Pulmonary artery endothelial cell (primary cell): ENCODE results near the gene SMPD1. TPM values are rescaled to one million over a fixed set of nuclear protein-coding genes. Genes with fewer than 3 reads are reported as not detected.

Source experiments
- DNase-seq: peaks from one replicate; pipeline ENCODE4 v3.0.0-alpha.2; 2011; ENCODE audit warnings: low read depth, low spot score
- total RNA-seq: library from RNA; depleted of rRNA; stranded (reverse); fragments of >200 nt; gene quantifications from 2 replicates; pipeline ENCODE4 v1.2.3, GENCODE V29; 2014

Gene SMPD1
- total RNA-seq, 1 donor from 2014 or later, result 16.9 TPM

DNA sequence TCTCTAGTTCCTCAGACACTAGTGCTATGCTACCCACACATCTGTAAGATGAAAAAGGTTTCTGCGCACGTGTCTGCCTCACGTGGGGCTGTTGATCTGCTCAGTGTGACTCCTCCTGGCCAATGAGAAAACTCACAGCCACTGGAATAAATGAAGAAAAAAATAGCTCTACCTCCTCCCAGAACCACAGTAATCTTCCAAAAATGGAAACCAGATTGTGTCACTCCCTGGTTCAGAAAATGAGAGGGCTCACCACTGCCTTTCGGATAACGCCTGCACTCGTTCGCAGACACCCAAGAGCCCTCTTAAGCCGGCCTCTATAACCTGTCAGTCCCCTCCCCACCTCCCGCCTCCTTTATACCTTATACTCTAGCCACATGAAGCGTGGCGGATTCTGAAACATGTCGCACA, 23.5 kb downstream of the SMPD1 start:
- DNase-seq, result no peak

- DNase-seq, result no peak
Measured at GRCh38 chr11:6414874-6415328, 24.6 kb downstream of the SMPD1 start.

- no peak for DNase-seq
Measured at GRCh38 chr11:6415797-6416196, 25.5 kb downstream of the SMPD1 start.

DNA sequence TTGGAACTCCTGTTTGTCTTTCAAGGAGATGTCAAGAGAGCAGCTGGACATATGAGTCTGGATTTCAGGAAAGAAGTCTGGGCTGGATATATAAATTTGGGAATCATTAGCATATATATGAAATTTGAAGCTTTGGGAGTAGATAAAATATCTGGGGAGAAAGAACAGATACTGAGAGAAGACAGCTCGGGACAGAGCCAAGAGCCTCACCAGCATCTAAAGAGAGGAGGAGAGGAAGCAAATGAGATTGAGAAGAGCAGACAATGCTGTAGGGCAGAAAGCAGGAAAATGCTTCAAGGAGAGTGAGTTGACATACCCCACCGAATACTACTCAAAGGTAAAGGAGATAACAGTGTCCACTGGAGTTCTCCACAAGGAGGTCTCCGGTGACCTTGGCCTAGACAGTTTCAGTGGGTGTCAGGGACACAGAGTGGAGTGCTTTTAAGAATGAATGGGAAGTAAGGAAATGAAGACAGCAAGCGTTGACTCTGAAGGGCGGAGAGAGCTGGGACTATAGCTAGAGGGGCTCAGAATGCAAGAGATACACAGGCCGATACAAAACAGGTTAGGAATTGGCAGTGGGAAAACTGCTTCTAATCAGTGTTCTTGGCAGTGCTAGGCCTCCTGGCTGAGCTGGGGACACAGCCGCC, 27.8 kb downstream of the SMPD1 start:
- no peak for DNase-seq

DNA sequence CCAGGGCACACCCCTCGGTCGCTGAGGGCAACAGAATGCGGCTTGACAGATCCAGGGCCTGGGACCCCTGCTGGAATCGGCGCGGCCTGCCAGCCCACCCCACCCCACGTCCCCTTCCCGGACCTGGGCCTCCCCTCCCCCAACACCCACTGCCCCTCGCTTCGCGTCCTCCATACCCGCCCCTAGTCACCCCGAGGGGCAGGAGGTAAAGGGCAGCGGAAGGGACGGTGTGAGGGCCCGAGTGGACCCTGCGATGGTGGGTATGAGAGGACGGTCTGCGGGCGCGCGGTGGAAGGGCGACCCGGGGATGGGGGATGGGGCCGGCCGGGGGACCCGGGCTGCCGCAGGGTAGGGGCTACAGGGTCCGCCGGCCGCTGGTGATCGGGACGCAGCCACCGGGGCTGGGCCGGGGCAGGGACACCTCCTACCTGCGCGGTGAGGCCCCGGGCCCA, 28.3 kb downstream of the SMPD1 start:
- DNase-seq, result no peak

DNA sequence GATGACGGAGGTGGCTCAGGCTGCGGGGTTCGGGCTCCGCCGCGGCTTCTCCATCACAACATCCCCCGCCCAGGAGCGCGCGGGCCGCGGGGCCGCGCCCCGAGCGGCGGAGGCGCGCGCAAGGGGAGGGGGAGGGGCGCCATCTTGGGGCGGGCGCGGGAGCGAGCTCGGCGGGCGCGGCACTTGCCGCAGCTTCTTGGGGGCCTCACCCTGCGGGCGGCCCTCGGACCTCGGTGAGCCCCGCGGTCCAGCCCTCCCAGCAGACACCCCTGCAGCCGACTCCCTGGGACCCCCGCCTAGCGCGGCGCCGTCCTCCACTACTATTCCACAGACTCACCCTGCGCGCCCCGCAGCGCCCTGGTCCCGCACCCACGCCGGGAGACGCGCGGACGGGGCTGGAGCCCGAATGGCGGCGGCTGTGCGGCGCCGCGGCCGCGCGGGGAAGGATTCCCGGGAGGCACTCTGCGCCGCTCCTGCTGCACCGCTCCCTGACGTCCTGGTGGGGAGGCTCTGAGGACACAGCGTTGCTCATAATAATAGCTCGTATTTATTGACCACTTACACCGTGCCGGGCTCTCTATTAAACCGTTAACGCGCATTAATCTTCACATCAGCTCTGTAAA, 28.8 kb downstream of the SMPD1 start, which contains the start of gene APBB1:
APBB1 (minus strand) TSS at position 86 of the 623 bp plus-strand sequence. CDS start 7,747 bp downstream, outside the sequence.
- DNase-seq, result no peak

DNA sequence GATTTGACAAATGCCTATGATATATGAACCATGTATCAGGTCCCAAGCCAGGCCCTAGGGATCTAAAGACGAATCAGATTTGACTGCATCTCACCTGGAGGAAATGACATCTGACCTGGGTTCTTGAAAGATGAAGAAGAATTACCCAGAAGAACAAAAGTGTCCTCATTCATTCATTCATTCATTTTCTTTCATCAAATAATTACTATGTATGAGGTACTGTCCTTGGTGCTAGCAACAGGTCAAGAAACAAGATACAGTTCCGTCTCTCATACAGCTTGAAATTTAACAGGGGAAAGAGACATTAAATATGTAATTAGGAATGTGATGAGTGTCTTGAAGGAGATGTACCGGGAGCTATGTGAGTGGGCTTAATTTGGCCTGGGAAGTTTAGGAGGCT, 30.4 kb downstream of the SMPD1 start:
- no peak for DNase-seq

- no peak for DNase-seq
Measured at GRCh38 chr11:6427516-6427915, 37.2 kb downstream of the SMPD1 start.

DNA sequence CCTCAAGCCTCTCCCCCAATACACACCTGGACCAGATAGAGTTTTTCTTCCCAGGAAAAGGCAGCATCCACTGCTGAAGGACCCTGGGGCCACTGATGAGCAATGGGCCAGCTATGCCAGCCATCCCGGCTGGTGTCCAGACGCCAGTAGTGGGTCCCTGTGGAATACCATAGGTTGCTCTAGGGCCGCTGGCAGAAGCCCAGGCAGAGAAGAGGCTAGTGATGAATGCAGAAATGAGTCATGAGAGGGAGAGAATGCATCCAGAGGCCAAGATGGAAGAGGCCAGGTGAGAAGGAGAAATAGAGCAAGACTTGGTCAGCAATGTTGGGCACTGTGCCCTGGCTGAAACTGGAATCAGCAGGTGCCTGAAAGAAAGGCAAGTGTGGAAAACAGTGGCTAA, 41.6 kb downstream of the SMPD1 start:
- no peak for DNase-seq

DNA sequence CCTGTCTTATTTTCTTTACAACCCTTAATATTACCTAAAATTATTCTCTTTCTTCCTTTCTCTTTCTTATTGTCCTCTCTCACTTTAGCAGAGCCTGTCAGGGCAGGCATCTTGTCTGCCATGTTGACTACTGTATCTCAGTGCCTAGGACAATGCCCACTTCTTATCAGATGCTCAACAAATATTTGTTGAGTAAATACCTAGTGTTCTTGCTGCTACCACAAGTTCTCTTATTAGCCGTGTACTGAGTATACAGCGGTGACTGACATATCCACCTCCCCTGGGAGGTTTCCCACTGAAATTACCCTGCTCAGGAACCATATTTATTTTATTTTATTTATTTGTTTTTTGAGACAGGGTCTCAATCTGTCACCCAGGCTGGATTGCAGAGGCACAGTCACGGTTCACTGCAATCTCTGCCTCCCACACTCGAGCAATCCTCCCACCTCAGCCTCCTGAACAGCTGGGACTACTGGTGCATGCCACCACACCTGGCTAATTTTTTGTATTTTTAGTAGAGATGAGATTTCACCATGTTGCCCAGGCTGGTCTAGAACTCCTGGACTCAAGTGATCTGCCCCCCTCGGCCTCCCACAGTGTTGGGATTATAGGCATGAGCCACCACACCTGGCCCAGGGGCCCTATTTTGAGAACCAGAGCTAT, 43.9 kb downstream of the SMPD1 start:
- DNase-seq, result no peak

DNA sequence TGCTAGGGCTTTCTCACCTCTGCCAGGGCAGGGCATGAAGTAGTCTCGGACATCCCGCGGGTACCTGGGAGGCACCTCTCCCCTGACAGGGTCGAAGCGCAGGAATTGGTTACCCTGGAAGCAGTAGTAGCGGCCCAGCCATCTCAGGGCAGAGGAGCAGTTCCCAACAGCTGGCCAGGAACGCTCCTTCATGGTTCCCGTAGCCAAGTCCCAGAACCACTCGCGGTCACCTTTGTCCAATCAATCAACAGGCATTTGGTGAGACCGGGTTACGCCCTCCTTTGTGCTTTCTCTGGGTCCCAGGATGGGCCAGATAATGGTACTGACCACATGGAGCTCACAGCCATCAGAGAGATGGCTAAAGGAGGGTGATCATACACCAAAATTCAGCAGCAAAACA, 47.1 kb downstream of the SMPD1 start:
- DNase-seq, result no peak

GRCh38 chr11:6437993-6438392, 47.7 kb downstream of the SMPD1 start:
- DNase-seq, result no peak

DNA sequence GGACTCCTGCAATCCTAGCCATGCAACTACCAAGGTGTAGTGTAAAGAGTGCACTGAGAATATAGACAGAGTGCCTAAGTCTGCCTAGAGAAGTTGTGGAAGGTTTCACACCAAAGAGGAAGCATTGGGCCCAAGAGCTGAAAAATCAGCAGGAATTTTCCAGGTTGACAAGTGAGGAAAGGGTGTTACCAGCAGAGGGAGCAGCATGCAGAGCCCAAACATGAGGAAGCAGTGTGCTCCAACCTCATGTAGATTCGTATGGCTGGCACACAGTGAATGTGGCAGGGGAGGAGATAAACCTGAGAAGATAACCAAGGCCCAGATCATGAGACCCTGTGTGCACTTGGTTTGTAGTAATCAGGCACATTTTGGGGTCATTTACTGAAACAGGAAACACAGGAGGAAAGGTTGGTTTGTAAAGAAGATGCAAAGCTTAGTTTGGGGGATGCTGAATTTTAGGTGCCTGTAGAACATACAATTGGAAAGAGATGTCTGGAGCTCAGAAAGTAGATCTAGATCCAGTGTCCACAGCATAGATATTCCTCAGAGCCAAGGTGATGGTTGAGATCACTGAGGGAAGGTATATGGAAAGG, 48.8 kb downstream of the SMPD1 start:
- DNase-seq, result peak; percentile 20

DNA sequence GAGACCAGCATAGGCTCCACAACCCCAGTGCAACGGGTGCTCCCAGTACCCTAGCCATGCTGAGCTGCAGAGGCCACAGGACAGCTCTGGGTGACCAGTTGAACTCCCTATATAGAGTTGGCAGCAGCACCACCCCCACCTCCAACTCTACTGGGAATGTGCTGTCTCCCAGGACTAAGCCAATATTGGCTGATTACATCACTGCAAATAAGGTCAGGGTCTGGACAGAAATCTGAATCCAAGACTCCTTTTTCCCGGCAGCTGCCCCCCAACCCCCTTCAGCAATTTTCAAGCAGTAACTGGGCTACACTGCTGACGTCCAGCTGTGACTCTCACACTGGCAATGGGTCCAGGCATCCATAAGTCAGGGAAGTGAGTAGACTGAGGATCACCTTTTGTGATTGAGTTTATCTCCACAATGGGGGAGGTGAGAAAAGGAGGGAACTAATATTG, 50.7 kb downstream of the SMPD1 start, which contains the start of gene HPX:
HPX (minus strand) TSS at position 82 of the 453 bp plus-strand sequence; CDS start at position 58, 24 bp downstream.
- no peak for DNase-seq

DNA sequence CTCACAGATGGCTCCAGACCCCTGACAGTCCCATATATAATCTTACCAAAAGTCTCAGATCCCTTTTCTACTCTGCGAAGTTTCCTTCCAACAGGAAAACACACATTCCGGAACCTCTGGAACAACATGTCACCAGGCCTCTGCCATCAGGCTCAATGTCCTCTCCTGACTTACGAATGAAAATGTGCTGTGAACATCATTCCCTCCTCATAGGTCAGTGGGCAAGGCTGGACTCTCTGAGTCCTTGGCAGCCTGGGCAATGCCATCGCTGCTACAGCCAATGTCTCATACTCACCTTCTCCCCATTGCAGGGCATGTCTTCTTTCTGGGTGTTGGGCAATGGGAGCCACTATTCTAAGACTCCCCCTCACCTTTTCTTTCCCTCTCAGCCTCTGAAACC, 52.2 kb downstream of the SMPD1 start:
- DNase-seq, result no peak

GRCh38 chr11:6443269-6444003, 53.2 kb downstream of the SMPD1 start:
- peak; percentile 5 for DNase-seq

Other genes starting within 250 kb of the SMPD1 start
- gene OR52B2, start 220.1 kb upstream of the SMPD1 start, total RNA-seq, result not detected in 2 replicates
- gene OR52W1, start 191.2 kb upstream of the SMPD1 start, total RNA-seq, result not detected in 2 replicates
- not detected in 2 replicates for gene C11orf42, start 184.9 kb upstream of the SMPD1 start, total RNA-seq
- 8.0 and 8.4 TPM in 2 replicates for gene FHIP1B, start 155.8 kb upstream of the SMPD1 start, total RNA-seq
- not detected in 2 replicates for gene CNGA4, start 151.4 kb upstream of the SMPD1 start, total RNA-seq
- gene CCKBR, start 130.6 kb upstream of the SMPD1 start, total RNA-seq, result not detected in 2 replicates
- gene CAVIN3, start 70.0 kb upstream of the SMPD1 start, total RNA-seq, result 62.8 and 94.6 TPM in 2 replicates
- gene APBB1, start 28.6 kb downstream of the SMPD1 start, total RNA-seq, result 59.2 and 63.5 TPM in 2 replicates
- gene HPX, start 50.5 kb downstream of the SMPD1 start, total RNA-seq, result 0.13 and 0.32 TPM in 2 replicates
- 25.6 and 30.3 TPM in 2 replicates for gene TRIM3, start 83.5 kb downstream of the SMPD1 start, total RNA-seq
- 53.2 and 64.8 TPM in 2 replicates for gene ARFIP2, start 90.9 kb downstream of the SMPD1 start, total RNA-seq
- gene TIMM10B, start 91.0 kb downstream of the SMPD1 start, total RNA-seq, result 23.4 and 27.9 TPM in 2 replicates
- gene DNHD1, start 106.8 kb downstream of the SMPD1 start, total RNA-seq, result 2.0 and 2.5 TPM in 2 replicates
- 13.2 and 23.7 TPM in 2 replicates for gene RRP8, start 213.1 kb downstream of the SMPD1 start, total RNA-seq
- 138 and 213 TPM in 2 replicates for gene ILK, start 213.3 kb downstream of the SMPD1 start, total RNA-seq
- gene TAF10, start 221.7 kb downstream of the SMPD1 start, total RNA-seq, result 36.2 and 45.7 TPM in 2 replicates
- gene TPP1, start 228.9 kb downstream of the SMPD1 start, total RNA-seq, result 85.3 and 160 TPM in 2 replicates